T-cell (primary cell): ENCODE results near the gene C1QTNF9B. TPM values are rescaled to one million over a fixed set of nuclear protein-coding genes. Genes with fewer than 3 reads are reported as not detected.

ENCODE experiments used
- ATAC-seq, 4 experiments: fragments of 200-7000 bp in 3 of 4; fragments of 150-1000 bp in 1 of 4; cut with Tn5 transposase; replicated peaks in 1 of 4; 1 replicate in 3 of 4; 2 replicates in 1 of 4; pipeline ENCODE4 v1.10.0; 2021; ENCODE audit warnings: moderate library complexity in 3 of 4, mild to moderate bottlenecking in 2 of 4, moderate number of reproducible peaks in 1 of 4
- CTCF ChIA-PET, 2 donors: fragments of 300-600 bp; sonication (Branson Sonifier 250); formaldehyde crosslinking; loops; one replicate each; lab custom pipeline; 2022; ENCODE audit warnings: antibody characterized with exemption in 2 of 2; lab: Charles Lee
- POLR2A ChIA-PET, 2 donors: fragments of 300-600 bp; sonication (Branson Sonifier 250); formaldehyde crosslinking; loops; one replicate each; lab custom pipeline; 2022; ENCODE audit warnings: antibody characterized with exemption in 2 of 2; lab: Charles Lee
- DNase-seq, 35 experiments: peaks; one replicate each; pipeline versions ENCODE4 v3.0.0 to v3.0.0-alpha.2; 2013 to 2023
- H3K27ac ChIP-seq: one replicate; pipeline ENCODE4 v1.5.1; 2013; ENCODE audit warnings: low read length
- H3K27me3 ChIP-seq, 2 experiments: replicated peaks in 1 of 2; 1 replicate in 1 of 2; 2 replicates in 1 of 2; pipeline versions ENCODE4 v1.6.1 to v1.7.0; 2013; ENCODE audit warnings: low read length in 1 of 2, mixed read lengths in 1 of 2; ENCODE audit not compliant: control insufficient read depth in 2 of 2, insufficient read depth in 2 of 2; ENCODE audit errors: extremely low read depth in 1 of 2
- H3K36me3 ChIP-seq, 2 donors: 1 replicate in 1 of 2; 2 replicates in 1 of 2; pipeline versions ENCODE4 v1.6.1 to v1.7.0; 2013; ENCODE audit warnings: low read length in 1 of 2; ENCODE audit not compliant: control insufficient read depth in 2 of 2, insufficient read depth in 1 of 2; ENCODE audit errors: extremely low read depth in 1 of 2
- H3K4me1 ChIP-seq, 2 experiments: 1 replicate in 1 of 2; 2 replicates in 1 of 2; pipeline versions ENCODE4 v1.6.1 to v1.7.0; 2013; ENCODE audit warnings: low read length in 2 of 2, mixed read lengths in 1 of 2; ENCODE audit not compliant: insufficient read depth in 2 of 2, control insufficient read depth in 1 of 2; ENCODE audit errors: extremely low read depth in 1 of 2
- H3K4me3 ChIP-seq, 2 donors: 1 replicate in 1 of 2; 2 replicates in 1 of 2; pipeline versions ENCODE4 v1.5.1 to v1.7.0; 2013; ENCODE audit warnings: mild to moderate bottlenecking in 2 of 2, low read length in 1 of 2, moderate library complexity in 1 of 2; ENCODE audit not compliant: control insufficient read depth in 1 of 2; ENCODE audit errors: extremely low read depth in 1 of 2
- H3K9me3 ChIP-seq: 2 replicates; pipeline ENCODE4 v1.7.0; 2013
- H3K27ac Mint-ChIP-seq, 2 donors: one replicate each; pipeline ENCODE4 v1.8.0; 2020 to 2021; ENCODE audit warnings: mild to moderate bottlenecking in 2 of 2, mixed read lengths in 2 of 2
- H3K27me3 Mint-ChIP-seq, 2 donors: one replicate each; pipeline ENCODE4 v1.8.0; 2021 to 2022; ENCODE audit warnings: mixed read lengths in 2 of 2
- H3K36me3 Mint-ChIP-seq: one replicate; pipeline ENCODE4 v1.8.0; 2021; ENCODE audit warnings: mixed read lengths
- H3K4me1 Mint-ChIP-seq, 3 donors: one replicate each; pipeline ENCODE4 v1.8.0; 2020 to 2022; ENCODE audit warnings: mixed read lengths in 3 of 3, mild to moderate bottlenecking in 1 of 3
- H3K4me3 Mint-ChIP-seq, 3 donors: one replicate each; pipeline ENCODE4 v1.8.0; 2020 to 2022; ENCODE audit warnings: mild to moderate bottlenecking in 3 of 3, mixed read lengths in 3 of 3, moderate library complexity in 3 of 3
- H3K9me3 Mint-ChIP-seq, 3 donors: one replicate each; pipeline ENCODE4 v1.8.0; 2020 to 2022; ENCODE audit warnings: mixed read lengths in 3 of 3
- WGBS: methylation state at CpG from one replicate; pipeline ENCODE4 v1.1.5; 2013; ENCODE audit warnings: missing lambda C conversion rate; ENCODE audit not compliant: insufficient coverage; 5-methylcytosine and 5-hydroxymethylcytosine counted together
- total RNA-seq, 35 experiments: library from RNA in 6 of 35; stranded (reverse) in 6 of 35; fragments of 120-200 nt in 1 of 35; gene quantifications; one replicate each; pipeline versions ENCODE4 v1.2.1 to v1.2.4 and lab custom pipeline; 2013 to 2026

C1QTNF9B gene
- total RNA-seq, 5 donors from 2014 or later (not counting 1 experiment from before 2014, with no cell fraction given) = not detected

DNA sequence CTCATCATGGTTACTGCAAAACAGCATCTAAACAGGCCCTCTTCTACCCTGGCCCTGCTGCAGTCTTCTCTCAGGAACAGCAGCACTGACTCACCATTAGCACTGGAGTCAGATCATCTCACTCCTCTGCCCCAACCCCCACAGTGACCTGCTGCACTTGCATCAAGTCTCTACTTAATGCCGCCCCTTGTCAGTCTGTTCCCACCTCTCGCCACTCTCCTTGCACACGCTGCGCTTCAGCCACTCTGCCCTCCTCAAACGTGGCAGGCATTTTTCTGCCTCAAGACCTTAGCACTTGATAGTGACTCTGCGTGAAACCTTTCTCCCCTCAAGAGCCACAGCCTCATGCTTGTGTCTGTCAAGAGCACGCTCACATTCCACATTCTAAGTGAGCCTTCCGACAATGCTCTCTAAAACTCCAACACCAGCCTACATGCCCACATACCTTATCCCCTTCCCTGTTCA is 30.2 kb downstream of the C1QTNF9B start:
- WGBS = 91% methylated on average over 7 of the region's 8 CpGs
- no peak overlapping the region for H3K4me3 Mint-ChIP-seq
- ChIA-PET CTCF (no interaction called here), POLR2A (no interaction called here)
- ATAC-seq = no peak
- no peak overlapping the region for H3K4me3 ChIP-seq
- peaks cover 0 to 5% (median 0%) of the 10 kb centered on the region in 3 donors for H3K4me1 Mint-ChIP-seq
- H3K27ac Mint-ChIP-seq = no peak overlapping the region
- no peak overlapping the region for H3K27ac ChIP-seq
- no peaks in the 10 kb centered on the region for H3K27me3 Mint-ChIP-seq
- peaks cover 15% of the 10 kb centered on the region for H3K36me3 Mint-ChIP-seq
- H3K36me3 ChIP-seq = peaks cover 0 to 7% of the 10 kb centered on the region in 2 donors
- DNase-seq = no peak
- no peaks in the 10 kb centered on the region for H3K27me3 ChIP-seq
- no peaks in the 10 kb centered on the region for H3K4me1 ChIP-seq
- H3K9me3 Mint-ChIP-seq = no peaks in the 10 kb centered on the region
- no peaks in the 10 kb centered on the region for H3K9me3 ChIP-seq

DNA sequence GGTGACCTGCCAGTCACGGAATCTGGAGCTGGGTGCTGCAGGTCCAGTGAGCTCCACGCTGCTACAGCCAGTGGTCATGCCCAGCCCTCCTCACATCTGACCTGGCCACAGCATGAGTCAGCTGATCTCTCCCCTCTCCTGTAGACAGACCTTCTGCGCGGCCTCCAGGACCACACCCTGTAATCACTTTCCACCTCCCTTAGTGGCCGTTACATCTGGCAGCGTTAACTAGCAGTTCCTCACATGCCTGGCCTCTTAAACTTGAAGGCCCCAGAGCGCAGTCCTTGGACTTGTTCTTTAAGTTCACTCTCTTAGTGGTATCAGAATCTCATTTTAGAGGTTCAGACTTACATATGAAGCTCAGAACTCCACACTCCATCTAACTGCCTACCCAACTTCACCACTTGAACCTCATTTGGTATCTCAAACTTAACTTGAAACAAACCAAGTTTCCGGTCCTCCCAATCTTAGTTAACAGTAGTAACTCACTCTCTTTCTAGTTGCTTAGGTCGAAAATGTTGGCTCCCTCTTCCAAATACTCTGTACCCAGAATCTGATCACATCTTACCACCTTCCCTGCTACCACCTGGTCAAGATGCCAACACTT is 30.8 kb downstream of the C1QTNF9B start:
- Mint-ChIP-seq H3K9me3 (no peaks in the 10 kb centered on the region), H3K4me1 (peaks cover 0 to 5% (median 0%) of the 10 kb centered on the region in 3 donors)
- no peak for ATAC-seq

DNA sequence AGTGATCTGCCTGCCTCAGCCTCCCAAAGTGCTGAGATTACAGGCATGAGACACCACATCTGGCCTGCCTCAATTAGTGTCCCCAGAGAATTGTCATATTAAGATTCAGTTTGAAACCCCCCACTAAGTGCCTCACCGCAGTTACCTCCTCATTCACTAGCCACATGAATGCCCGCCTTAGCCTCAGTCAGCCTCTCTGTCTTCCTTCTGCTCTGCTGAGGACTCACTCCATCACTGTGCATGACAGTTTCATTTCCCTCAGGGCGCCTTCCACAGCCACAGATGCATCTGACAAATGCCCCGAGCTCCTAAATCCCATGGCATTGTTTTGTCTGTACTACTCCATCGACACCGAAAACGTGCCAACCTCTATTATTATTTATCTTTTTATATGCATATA is 31.4 kb downstream of the C1QTNF9B start:
- Mint-ChIP-seq H3K4me1 (peaks cover 0 to 5% (median 0%) of the 10 kb centered on the region in 3 donors), H3K4me3 (no peak overlapping the region), H3K27me3 (no peaks in the 10 kb centered on the region), H3K36me3 (peaks cover 21% of the 10 kb centered on the region), H3K9me3 (no peaks in the 10 kb centered on the region), H3K27ac (no peak overlapping the region)
- DNase-seq (no peak), ATAC-seq (no peak)
- no peak overlapping the region for H3K27ac ChIP-seq
- H3K4me3 ChIP-seq = no peak overlapping the region
- no peaks in the 10 kb centered on the region for H3K9me3 ChIP-seq
- POLR2A ChIA-PET = no interaction called here
- H3K27me3 ChIP-seq = no peaks in the 10 kb centered on the region
- CTCF ChIA-PET = interaction anchor here in 1 of 2 donors (0.7 kb wide), 1 partner anchor 324 kb away, joined by 3 read pairs; no protein-coding TSS in a partner anchor
- peaks cover 0 to 13% of the 10 kb centered on the region in 2 donors for H3K36me3 ChIP-seq
- no peaks in the 10 kb centered on the region for H3K4me1 ChIP-seq
- WGBS = 94% methylated on average over 4 of the region's 7 CpGs

More for the DNA sequence above, 30.8 kb downstream of the C1QTNF9B start:
- Histone ChIP-seq H3K4me1 (no peaks in the 10 kb centered on the region), H3K9me3 (no peaks in the 10 kb centered on the region), H3K4me3 (no peak overlapping the region), H3K27me3 (no peaks in the 10 kb centered on the region), H3K36me3 (peaks cover 0 to 10% of the 10 kb centered on the region in 2 donors), H3K27ac (no peak overlapping the region)
- Mint-ChIP-seq H3K4me3 (no peak overlapping the region), H3K27me3 (no peaks in the 10 kb centered on the region), H3K36me3 (peaks cover 18% of the 10 kb centered on the region), H3K27ac (no peak overlapping the region)
- no peak for DNase-seq
- CTCF ChIA-PET = interaction anchor here in 1 of 2 donors (0.7 kb wide), 1 partner anchor 325 kb away, joined by 3 read pairs; no protein-coding TSS in a partner anchor
- POLR2A ChIA-PET = no interaction called here
- 93% methylated on average over 9 of the region's 9 CpGs for WGBS

DNA sequence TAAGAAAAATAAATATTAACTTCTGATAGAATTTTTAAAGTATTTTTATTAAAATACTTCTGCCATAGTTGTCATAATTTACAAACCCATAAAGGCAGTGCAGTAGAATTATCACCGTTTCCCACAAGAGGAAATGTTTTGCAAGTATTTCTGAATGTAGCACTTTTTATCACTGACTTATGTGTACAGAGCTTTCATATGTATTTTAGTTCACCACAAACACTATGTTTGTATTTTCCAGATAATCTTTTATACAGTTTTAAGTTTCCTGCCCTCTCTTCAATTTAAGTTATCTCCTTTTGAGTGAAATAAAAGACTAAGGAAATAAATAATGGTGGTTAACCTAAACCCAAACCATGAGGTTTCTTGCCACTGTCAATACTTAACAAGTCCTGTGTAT is 32.3 kb downstream of the C1QTNF9B start:
- Mint-ChIP-seq H3K9me3 (no peaks in the 10 kb centered on the region), H3K27me3 (no peaks in the 10 kb centered on the region)
- WGBS = no CpG with 5 or more reads among the region's 1 CpG

DNA sequence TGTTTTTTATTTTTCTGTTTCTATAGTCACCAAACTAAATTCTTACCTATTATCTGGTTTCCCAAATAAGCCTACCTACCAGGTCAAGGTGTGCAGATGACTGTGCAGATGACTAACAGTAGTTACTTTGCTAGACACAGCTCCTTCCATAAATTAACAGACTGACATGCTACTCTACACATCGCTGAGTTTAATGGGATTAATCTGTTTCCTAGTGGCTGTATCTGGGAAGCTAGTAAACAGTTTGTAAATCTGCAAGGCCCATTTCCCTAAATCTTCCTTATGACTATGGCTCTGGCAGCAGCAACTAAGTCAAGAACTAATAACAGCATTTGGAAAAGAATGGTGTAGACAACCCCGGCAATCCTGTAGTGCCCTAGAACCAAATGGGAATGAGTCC is 36.0 kb downstream of the C1QTNF9B start:
- Mint-ChIP-seq H3K4me3 (no peak overlapping the region), H3K27ac (no peak overlapping the region), H3K36me3 (peaks cover 42% of the 10 kb centered on the region), H3K9me3 (no peaks in the 10 kb centered on the region), H3K27me3 (no peaks in the 10 kb centered on the region), H3K4me1 (peaks cover 0 to 5% (median 0%) of the 10 kb centered on the region in 3 donors)
- no peak overlapping the region for H3K27ac ChIP-seq
- no CpG with 5 or more reads among the region's 2 CpGs for WGBS
- no peak for ATAC-seq
- H3K27me3 ChIP-seq = no peaks in the 10 kb centered on the region
- ChIA-PET CTCF (no interaction called here), POLR2A (no interaction called here)
- H3K36me3 ChIP-seq = peaks cover 0 to 10% of the 10 kb centered on the region in 2 donors
- no peaks in the 10 kb centered on the region for H3K9me3 ChIP-seq
- no peak for DNase-seq
- H3K4me1 ChIP-seq = no peaks in the 10 kb centered on the region
- no peak overlapping the region for H3K4me3 ChIP-seq

More for the DNA sequence above, 32.3 kb downstream of the C1QTNF9B start:
- Histone ChIP-seq H3K4me3 (no peak overlapping the region), H3K9me3 (no peaks in the 10 kb centered on the region), H3K27ac (no peak overlapping the region), H3K27me3 (no peaks in the 10 kb centered on the region), H3K4me1 (no peaks in the 10 kb centered on the region), H3K36me3 (peaks cover 0 to 15% of the 10 kb centered on the region in 2 donors)
- ChIA-PET POLR2A (no interaction called here), CTCF (no interaction called here)
- DNase-seq (no peak), ATAC-seq (no peak)
- Mint-ChIP-seq H3K27ac (no peak overlapping the region), H3K4me1 (peaks cover 0 to 5% (median 0%) of the 10 kb centered on the region in 3 donors), H3K4me3 (no peak overlapping the region), H3K36me3 (peaks cover 30% of the 10 kb centered on the region)

DNA sequence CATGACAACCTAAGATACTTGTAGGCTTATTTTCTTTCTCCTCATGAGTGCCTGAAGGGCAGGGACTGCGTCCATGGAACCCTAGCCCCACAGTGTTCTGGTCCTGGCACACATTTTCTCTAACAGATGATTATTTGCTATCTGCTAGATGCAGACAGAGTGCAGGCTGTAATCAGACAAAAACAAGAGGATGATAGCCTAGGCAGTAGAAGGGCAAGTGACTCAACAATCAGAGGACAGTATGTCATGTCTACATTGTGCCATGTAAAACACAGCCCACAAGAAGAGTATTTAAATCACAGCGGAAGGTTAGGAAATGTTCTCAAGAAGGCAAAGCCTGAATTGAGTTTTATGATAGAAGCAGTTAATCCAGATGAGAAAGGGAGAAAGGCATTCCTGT is 37.4 kb downstream of the C1QTNF9B start:
- Mint-ChIP-seq H3K27ac (no peak overlapping the region), H3K9me3 (no peaks in the 10 kb centered on the region), H3K36me3 (peaks cover 48% of the 10 kb centered on the region), H3K27me3 (no peaks in the 10 kb centered on the region), H3K4me1 (no peaks in the 10 kb centered on the region), H3K4me3 (no peak overlapping the region)
- Histone ChIP-seq H3K27me3 (no peaks in the 10 kb centered on the region), H3K4me1 (no peaks in the 10 kb centered on the region), H3K27ac (no peak overlapping the region), H3K4me3 (no peak overlapping the region), H3K36me3 (peaks cover 0 to 10% of the 10 kb centered on the region in 2 donors), H3K9me3 (no peaks in the 10 kb centered on the region)
- no peak for ATAC-seq
- DNase-seq = no peak
- ChIA-PET POLR2A (no interaction called here), CTCF (no interaction called here)
- WGBS = 100% methylated on average over 1 of the region's 2 CpGs
